Testis (tissue), 2 donors: ENCODE results near the gene SPTBN4.

ENCODE experiments used
- CTCF ChIP-seq, 3 experiments: fragments of 450-650 bp in 2 of 3; fragments of 200-600 bp in 1 of 3; sonication (generic) in 1 of 3; IDR thresholded peaks; one replicate each; pipeline ENCODE4 v1.5.1; 2016 to 2019; ENCODE audit warnings: antibody characterized with exemption in 3 of 3, mild to moderate bottlenecking in 2 of 3, moderate library complexity in 1 of 3
- POLR2A ChIP-seq: fragments of 450-650 bp; IDR thresholded peaks from one replicate; pipeline ENCODE4 v1.6.1; 2017; ENCODE audit warnings: antibody characterized with exemption, mild to moderate bottlenecking, moderate library complexity

- TF ChIP-seq CTCF (IDR thresholded peaks at IDR 0.05) (no peak), POLR2A (no peak)
These were observed 138.6 kb downstream of the SPTBN4 start for GRCh38 chr19:40605216-40605971.
